Measurements from ENCODE around the gene OGFR.
"Not testable (repeated sequence)": the region's sequence is repeated elsewhere in the genome, so short reads cannot be mapped to it uniquely, and the experiment has no call there.

Gene OGFR

DNA sequence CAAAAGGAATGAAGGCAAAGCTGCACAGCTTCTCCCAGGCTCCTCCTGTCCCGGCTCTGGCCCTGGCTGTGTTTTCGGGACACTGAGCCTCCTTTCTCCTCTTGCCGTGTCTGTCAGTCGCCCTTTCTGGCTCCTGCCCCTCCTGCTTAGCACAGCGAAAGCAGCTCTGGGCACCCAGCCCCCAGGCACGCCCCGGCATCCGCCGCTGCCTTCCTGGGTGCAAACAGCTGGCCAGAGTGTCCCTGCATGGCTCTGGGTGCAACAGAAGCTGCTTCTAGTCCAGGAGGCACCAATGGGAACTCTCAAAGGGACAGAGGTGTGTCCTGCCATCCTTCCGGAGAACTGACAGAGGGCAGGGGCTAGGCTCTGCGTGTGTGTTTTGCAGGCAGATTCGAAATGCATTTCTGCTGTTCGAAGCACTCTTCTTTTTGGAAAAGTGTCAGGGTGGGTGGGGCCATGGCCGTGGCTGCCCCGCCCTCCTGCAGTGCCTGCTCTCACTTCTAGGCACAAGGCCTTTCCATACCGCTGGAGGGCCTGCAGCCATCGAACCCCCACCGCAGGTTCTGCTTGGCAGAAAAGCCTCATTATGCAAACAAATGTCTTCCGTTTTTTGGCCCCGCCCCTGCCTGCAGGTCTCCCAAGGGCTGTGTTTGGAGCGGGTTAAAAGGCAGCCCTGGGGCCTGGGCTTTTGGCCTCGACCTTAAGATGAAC lies 27.7 kb downstream of the OGFR start:
- H3K4me3 ChIP-seq (ENCODE audit: low read depth, low read length) = no peak overlapping the region
- no peak for DNase-seq (ENCODE audit: low read depth)

GRCh38 chr20:62832951-62833391 lies 28.3 kb downstream of the OGFR start:
- H3K4me3 ChIP-seq (ENCODE audit: low read depth, low read length) = no peak overlapping the region
- DNase-seq (ENCODE audit: low read depth) = no peak

DNA sequence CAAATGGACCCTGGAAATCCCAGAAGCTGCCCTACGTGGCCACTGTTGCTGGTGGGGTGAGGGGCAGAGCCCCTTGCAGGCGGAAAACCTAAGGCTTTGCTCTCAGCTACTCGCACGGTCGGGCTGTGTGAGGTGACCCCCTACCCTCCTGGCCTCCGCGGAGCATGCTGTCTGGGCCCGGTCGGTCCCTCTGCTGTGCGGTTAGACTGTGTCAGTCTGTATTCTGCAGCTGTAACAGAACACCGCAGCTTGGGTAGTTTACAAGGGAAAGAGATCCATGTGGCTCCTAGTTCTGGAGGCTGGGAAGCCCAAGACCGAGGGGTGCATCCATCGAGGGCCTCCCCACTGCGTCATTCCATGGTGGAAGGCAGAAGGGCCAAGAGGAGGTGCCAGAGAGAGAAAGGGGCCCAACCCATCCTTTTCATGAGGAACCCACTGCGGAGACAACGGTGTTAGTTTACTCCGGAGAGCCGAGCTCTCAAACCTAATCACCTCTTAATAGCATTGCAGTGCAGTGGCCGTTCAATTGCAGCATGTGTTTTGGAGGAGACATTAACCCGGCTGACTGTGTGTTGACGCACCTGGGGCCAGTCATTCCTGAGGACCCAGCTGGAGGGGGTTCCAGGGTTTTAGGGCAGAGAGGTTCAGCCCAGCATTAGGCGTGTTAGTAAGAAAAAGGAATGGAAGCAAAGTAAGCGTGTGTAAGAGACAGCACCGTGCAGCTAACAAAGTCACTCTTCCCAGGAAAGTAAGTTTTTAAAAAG lies 30.5 kb downstream of the OGFR start:
- H3K4me3 ChIP-seq (ENCODE audit: low read depth, low read length) = no peak overlapping the region
- no peak for DNase-seq (ENCODE audit: low read depth)

DNA sequence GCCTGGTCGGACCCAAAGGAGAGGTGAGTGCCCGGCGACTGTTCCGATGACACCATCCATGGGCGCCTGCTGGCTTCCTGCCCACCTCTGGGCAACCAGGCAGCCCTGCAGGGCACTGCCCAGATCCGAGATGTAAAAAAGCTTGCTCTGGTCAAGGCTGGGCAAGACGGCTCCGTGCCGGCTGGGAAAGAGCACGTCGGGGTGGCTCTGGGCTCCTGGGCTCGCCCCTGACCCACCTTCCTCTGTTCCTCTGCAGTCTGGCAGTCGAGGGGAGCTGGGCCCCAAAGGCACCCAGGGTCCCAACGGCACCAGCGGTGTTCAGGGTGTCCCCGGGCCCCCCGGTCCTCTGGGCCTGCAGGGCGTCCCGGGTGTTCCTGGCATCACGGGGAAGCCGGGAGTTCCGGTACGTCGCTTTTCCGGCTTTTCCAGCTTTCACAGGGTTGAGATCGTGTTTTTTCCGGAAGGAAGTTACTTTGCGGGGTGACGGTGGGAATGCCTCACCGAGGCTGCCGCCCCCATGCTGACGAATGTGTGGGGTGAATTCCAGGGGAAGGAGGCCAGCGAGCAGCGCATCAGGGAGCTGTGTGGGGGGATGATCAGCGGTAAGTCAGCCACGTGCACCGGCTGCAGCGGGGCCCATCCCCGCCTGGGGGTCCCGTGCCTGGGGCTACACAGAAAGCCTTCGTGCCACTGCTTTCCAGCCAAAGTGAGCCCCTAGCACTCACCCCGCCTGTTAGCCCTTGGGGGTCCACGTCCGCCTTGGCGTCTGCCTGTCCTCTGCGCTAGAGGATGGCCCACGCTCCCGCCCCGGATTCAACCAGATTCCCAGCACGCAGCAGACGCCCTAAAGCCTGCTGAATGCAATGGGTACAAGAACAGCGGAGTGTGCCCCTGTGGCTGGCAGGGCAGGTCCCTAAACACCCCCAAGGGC lies 31.6 kb downstream of the OGFR start:
- DNase-seq (ENCODE audit: low read depth) = no peak
- no peak overlapping the region for H3K4me3 ChIP-seq (ENCODE audit: low read depth, low read length)

GRCh38 chr20:62836967-62837490 lies 32.4 kb downstream of the OGFR start:
- H3K4me3 ChIP-seq (ENCODE audit: low read depth, low read length) = no peak overlapping the region
- DNase-seq (ENCODE audit: low read depth) = no peak

DNA sequence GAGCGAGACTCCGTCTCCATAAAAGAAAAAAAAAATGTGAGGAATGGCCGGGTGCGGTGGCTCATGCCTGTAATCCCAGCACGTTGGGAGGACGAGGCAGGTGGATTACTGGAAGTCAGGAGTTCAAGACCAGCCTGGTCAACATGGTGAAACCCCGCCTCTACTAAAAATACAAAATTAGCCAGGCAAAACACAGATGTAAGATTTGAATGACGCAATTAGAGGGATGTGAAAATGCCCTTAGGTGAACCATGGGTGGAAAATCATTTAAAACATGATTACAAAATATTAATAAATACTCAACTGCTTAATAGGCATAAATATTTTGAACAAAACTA lies 33.1 kb downstream of the OGFR start:
- no peak overlapping the region for H3K4me3 ChIP-seq (ENCODE audit: low read depth, low read length)
- DNase-seq (ENCODE audit: low read depth) = no peak

GRCh38 chr20:62838128-62838891 lies 33.7 kb downstream of the OGFR start:
- DNase-seq (ENCODE audit: low read depth) = no peak

DNA sequence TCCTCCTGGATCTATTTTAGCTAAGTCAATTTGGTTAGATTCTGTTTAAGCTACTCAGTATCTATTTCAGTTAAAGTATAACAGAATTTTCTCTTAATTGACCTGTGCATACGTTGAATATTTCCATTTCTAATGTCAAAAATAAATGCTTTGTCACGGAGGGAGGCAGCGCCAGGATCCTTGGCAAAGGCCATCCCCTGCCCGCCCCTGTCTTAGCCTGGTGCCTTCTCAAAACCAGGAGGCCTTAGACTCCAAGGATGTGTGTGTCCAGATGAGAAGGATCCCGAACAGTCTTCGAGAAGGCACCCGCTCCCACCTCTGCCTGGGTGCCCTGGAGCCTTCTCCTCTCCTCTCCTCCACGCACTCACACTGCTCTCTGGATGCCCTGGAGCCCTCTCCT lies 34.6 kb downstream of the OGFR start:
- DNase-seq (ENCODE audit: low read depth) = no peak
- H3K4me3 ChIP-seq (ENCODE audit: low read depth, low read length) = no peak overlapping the region

More at GRCh38 chr20:62838128-62838891, 33.7 kb downstream of the OGFR start:
- no peak overlapping the region for H3K4me3 ChIP-seq (ENCODE audit: low read depth, low read length)

GRCh38 chr20:62839816-62840215 lies 35.2 kb downstream of the OGFR start:
- DNase-seq (ENCODE audit: low read depth) = no peak
- no peak overlapping the region for H3K4me3 ChIP-seq (ENCODE audit: low read depth, low read length)

GRCh38 chr20:62840244-62841197 lies 35.9 kb downstream of the OGFR start:
- no peak overlapping the region for H3K4me3 ChIP-seq (ENCODE audit: low read depth, low read length)
- DNase-seq (ENCODE audit: low read depth) = no peak

GRCh38 chr20:62841705-62842212 lies 37.1 kb downstream of the OGFR start:
- no peak overlapping the region for H3K4me3 ChIP-seq (ENCODE audit: low read depth, low read length)
- no peak for DNase-seq (ENCODE audit: low read depth)

- no peak overlapping the region for H3K4me3 ChIP-seq (ENCODE audit: low read depth, low read length)
- no peak for DNase-seq (ENCODE audit: low read depth)
These were observed 39.0 kb downstream of the OGFR start for GRCh38 chr20:62843656-62844055.

- DNase-seq (ENCODE audit: low read depth) = no peak
- H3K4me3 ChIP-seq (ENCODE audit: low read depth, low read length) = no peak overlapping the region
These were observed 39.5 kb downstream of the OGFR start for GRCh38 chr20:62844182-62844581.

- no peak for DNase-seq (ENCODE audit: low read depth)
- H3K4me3 ChIP-seq (ENCODE audit: low read depth, low read length) = no peak overlapping the region
These were observed 41.0 kb downstream of the OGFR start for GRCh38 chr20:62845416-62846160.

DNA sequence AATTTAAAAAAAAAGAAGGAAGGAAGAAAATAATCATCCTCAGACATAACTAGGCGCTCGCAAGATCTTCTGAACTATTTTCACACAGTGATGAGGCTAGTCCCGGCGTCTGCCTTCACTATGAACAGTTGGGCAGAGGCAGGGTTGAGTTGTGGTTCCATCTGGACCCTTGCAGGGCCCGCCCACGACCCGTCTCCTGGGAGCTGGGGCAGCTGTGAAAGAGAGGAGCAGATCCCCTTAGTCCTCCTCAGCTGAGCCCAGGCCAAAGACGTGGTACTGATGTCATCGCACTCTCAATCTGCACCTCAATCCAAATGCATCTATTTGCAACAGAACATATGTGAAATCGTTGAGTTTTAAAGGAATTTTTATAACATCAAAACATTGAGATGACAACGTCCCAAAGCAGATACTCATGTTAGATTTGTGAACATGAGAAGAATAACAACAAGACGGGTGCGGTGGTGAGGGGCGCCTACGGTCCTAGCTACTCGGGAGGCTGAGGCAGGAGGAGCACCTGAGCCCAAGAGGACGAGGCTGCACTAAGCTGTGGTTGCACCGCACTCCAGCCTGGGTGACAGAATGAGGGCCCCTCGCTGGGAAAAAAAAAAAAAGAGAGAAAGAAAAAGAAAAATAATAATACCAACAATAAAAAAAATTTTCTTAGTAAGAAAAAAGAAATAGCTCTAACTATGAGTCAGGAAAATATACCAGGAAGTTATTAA lies 41.7 kb downstream of the OGFR start:
- H3K4me3 ChIP-seq (ENCODE audit: low read depth, low read length) = no peak overlapping the region
- DNase-seq (ENCODE audit: low read depth) = no peak

- not testable (repeated sequence) for H3K4me3 ChIP-seq (ENCODE audit: low read depth, low read length); DNase-seq (ENCODE audit: low read depth)
These were observed 44.3 kb downstream of the OGFR start for GRCh38 chr20:62848917-62849316.

DNA sequence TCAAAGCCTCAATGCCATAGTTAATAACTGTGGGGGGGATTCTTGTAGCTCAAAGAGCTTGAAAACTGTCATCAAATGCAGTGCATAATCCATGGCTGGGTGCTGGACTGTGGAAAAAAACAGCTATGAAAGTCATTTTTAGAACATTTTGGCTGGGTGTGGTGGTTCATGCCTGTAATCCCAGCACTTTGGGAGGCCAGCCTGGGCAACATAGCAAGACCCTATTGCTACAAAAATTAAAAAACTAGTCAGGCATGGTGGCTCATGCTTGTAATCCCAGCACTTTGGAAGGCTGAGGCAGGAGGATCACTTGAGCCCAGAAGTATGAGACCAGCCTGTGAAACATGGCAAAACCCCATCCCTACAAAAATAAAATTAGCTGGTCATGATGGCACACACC lies 44.8 kb downstream of the OGFR start:
- H3K4me3 ChIP-seq (ENCODE audit: low read depth, low read length) = no peak overlapping the region
- DNase-seq (ENCODE audit: low read depth) = no peak

Measured in skeletal muscle cell (primary cell).